KOPT-K1 (cell line): ENCODE results near the gene NR5A2.

Experiments
- H3K27ac ChIP-seq: fragments of 200-600 bp; sonication (generic); 2 replicates; pipeline ENCODE4 v1.5.1; 2016; ENCODE audit warnings: antibody characterized with exemption, mild to moderate bottlenecking, low read depth, low read length; ENCODE audit not compliant: poor library complexity, severe bottlenecking
- H3K36me3 ChIP-seq: fragments of 200-600 bp; sonication (generic); 2 replicates; pipeline ENCODE4 v1.5.1; 2017; ENCODE audit warnings: antibody characterized with exemption, mild to moderate bottlenecking, low read length, moderate library complexity; ENCODE audit not compliant: insufficient read depth
- H3K9me3 ChIP-seq: fragments of 200-600 bp; sonication (generic); 2 replicates; pipeline ENCODE4 v1.5.1; 2017; ENCODE audit warnings: antibody characterized with exemption, low read length, mild to moderate bottlenecking; ENCODE audit not compliant: insufficient read depth, poor library complexity, severe bottlenecking

Gene NR5A2

DNA sequence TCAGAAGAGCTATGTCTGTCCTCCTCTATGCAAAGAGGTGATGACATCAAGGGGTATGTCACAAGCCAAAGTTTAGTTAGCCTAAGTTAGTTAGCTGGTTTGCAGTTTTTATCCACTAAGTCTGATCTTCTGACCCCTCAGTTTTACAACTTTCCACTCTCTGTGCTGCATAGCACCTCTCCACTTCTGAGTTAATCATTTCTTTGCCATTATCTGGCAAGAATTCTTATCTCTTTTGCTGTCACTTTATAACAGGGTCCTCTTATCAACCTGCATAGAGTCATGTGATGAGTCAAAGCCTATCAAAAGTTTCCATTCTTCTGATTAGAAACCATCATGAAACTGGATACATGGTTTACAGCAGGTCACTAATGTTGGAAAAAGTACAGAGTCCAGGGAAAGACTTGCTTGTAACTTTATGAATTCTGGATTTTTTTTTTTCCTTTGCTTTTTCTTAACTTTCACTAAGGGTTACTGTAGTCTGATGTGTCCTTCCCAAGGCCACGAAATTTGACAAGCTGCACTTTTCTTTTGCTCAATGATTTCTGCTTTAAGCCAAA is at the start of gene NR5A2:
Gene NR5A2 (plus strand): TSS at position 447 of the 560 bp plus-strand sequence. CDS start 138 bp downstream, outside the sequence.
- Histone ChIP-seq H3K9me3 (peaks cover 3% of the 10 kb centered on the region), H3K36me3 (no peaks in the 10 kb centered on the region), H3K27ac (no peak within 1 kb of the TSS)

DNA sequence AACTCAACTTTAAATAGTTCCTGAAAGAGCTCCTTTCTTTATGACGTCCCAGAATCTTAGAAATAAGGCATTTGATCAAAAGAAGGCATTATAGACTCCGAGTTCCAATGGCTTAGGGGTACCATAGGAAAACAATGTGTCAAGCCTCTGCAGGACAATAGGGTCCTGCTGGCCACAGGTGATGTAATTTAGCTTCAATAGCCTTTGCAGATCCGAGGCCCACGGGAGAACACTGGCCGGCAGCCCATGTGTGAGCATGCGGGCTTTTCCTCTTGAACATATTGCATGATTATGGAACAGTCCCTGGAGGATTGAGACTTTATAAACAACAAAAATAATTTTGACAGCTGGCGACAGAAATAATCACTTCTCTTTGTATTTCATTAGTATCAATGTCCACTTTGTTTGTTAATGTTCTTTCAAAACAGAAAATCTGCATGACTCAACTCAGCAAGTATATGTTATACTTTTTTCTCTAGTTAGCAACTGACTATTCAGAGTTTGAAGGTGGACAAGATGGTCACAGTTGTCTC is 49.0 kb upstream of the NR5A2 start:
- H3K36me3 ChIP-seq: no peaks in the 10 kb centered on the region
- no peak overlapping the region for H3K27ac ChIP-seq

GRCh38 chr1:199979071-199979470 is 48.4 kb upstream of the NR5A2 start:
- Histone ChIP-seq H3K27ac (no peak overlapping the region), H3K9me3 (no peaks in the 10 kb centered on the region), H3K36me3 (no peaks in the 10 kb centered on the region)

More for the DNA sequence above, 49.0 kb upstream of the NR5A2 start:
- no peaks in the 10 kb centered on the region for H3K9me3 ChIP-seq

GRCh38 chr1:199981584-199981983 is 45.9 kb upstream of the NR5A2 start:
- no peak overlapping the region for H3K27ac ChIP-seq
- H3K36me3 ChIP-seq: no peaks in the 10 kb centered on the region
- no peaks in the 10 kb centered on the region for H3K9me3 ChIP-seq

GRCh38 chr1:199982606-199983005 is 44.9 kb upstream of the NR5A2 start:
- H3K9me3 ChIP-seq: no peaks in the 10 kb centered on the region
- no peak overlapping the region for H3K27ac ChIP-seq
- H3K36me3 ChIP-seq: no peaks in the 10 kb centered on the region

- Histone ChIP-seq H3K36me3 (no peaks in the 10 kb centered on the region), H3K27ac (no peak overlapping the region), H3K9me3 (no peaks in the 10 kb centered on the region)
Observed at GRCh38 chr1:199983531-199983930, 44.0 kb upstream of the NR5A2 start.

- H3K27ac ChIP-seq: no peak overlapping the region
- no peaks in the 10 kb centered on the region for H3K36me3 ChIP-seq
- no peaks in the 10 kb centered on the region for H3K9me3 ChIP-seq
Observed at GRCh38 chr1:199995096-199995685, 32.3 kb upstream of the NR5A2 start.

- Histone ChIP-seq H3K36me3 (no peaks in the 10 kb centered on the region), H3K9me3 (no peaks in the 10 kb centered on the region), H3K27ac (no peak overlapping the region)
Observed at GRCh38 chr1:200005165-200005564, 22.3 kb upstream of the NR5A2 start.

DNA sequence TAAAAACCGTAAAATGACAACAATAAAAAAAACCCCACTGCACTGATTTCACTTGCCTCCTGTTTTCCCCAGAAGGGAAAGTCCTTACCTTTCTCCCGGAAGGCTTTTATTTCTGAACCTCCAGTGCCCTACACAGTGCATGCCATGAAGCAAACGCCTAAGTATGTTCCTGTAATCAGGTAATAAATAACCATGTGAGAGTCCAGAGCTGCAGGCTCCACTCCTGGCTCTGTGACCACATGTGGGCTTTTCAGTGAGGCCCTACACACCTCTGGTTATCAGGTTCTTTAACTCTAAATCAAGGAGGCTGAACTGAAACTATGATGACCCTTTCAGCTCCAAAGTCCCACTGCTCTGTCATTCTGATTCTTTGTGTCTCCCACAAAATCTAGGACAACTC is 20.8 kb upstream of the NR5A2 start:
- Histone ChIP-seq H3K9me3 (no peaks in the 10 kb centered on the region), H3K27ac (no peak overlapping the region), H3K36me3 (no peaks in the 10 kb centered on the region)

- Histone ChIP-seq H3K9me3 (no peaks in the 10 kb centered on the region), H3K36me3 (no peaks in the 10 kb centered on the region), H3K27ac (no peak overlapping the region)
Observed at GRCh38 chr1:200015811-200016210, 11.7 kb upstream of the NR5A2 start.

GRCh38 chr1:200021577-200022238 is 5.8 kb upstream of the NR5A2 start:
- Histone ChIP-seq H3K27ac (no peak overlapping the region), H3K36me3 (no peaks in the 10 kb centered on the region), H3K9me3 (no peaks in the 10 kb centered on the region)

DNA sequence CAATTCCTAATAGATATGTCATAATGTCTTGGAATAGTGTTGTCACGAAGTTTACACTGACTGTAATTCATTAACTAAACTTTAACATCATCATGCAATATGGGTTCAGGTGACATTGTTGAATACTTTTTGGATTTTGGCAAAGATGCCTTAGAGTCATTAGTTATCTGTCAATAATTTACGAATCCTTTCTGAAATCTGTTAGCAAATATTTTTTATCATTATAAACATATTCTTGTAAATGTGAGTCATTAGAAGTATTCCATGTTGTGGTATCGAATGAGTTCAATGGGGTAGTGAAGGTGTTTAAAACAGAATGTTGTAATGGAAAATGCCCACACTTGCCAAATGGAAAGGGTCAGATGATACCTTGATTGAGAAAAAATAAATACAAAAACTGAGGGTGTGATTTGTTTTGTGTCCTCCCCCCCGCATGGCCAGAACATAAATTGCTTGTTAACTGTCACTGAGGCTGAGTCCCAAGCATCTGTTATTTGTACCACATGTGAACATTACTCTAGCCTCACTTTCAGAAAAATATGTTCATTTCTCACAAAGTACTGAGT is 5.2 kb upstream of the NR5A2 start:
- Histone ChIP-seq H3K36me3 (no peaks in the 10 kb centered on the region), H3K27ac (no peak overlapping the region), H3K9me3 (no peaks in the 10 kb centered on the region)

DNA sequence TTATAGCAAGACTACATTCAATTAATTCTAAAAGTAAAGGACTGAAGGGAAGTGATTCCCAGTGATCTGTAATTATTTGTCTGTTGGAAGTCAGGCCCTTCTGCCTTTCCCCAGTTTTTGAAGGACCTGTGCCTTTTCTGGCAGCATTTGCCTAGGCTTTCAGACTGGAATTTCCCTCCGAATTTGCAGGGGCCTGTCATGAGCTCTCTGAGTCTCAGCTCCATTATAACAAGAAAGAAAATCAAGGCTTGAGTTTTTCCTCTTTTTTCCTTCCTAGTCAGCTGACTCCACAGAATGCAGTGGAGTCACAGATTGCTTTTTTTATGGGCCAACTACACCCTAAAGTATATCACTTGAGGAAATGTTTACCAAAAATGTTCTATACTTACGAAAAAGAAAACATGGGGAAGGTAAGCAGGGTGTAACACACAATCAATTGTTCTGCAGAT is 1.1 kb downstream of the NR5A2 start:
- H3K27ac ChIP-seq: no peak overlapping the region
- H3K36me3 ChIP-seq: no peaks in the 10 kb centered on the region
- H3K9me3 ChIP-seq: peaks cover 3% of the 10 kb centered on the region

DNA sequence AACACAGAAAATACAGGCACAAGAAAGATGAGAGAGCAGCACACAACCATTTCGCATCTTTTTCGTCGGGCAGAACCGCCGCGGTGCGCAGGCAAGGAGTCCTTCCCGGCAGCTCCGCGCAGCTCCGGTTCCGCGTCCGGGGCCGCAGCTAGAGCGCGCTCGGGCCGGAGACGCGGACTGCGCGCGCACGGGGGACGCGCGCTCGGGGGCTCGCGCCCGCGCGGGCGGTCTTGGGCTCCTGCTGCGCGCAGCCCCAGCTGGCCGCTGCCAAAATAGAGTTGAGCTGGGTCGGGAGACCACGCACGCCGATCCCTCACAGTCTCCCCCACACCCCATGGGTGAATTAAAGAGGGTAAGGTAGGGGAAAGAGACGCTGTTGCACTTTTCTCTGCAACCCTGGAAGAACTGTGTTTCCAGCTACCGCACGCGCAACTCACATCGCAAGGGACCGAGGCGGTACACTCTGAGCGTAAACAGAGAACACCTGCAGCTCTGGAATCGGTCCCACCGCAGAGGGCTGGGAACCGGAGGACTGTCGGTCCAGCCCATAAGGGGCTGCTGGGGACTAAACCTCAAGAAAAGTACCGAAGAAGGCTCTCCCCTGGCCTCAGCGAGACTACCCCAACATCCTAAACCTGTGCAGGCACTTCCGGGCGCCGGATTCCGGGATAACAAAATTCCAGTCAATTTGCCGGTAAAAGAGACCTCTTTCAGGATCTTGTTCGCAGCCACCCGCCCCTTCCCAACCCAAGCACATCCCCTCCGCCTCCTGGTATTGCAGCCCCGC is 1.7 kb downstream of the NR5A2 start:
- Histone ChIP-seq H3K9me3 (peaks cover 3% of the 10 kb centered on the region), H3K27ac (no peak overlapping the region), H3K36me3 (no peaks in the 10 kb centered on the region)

DNA sequence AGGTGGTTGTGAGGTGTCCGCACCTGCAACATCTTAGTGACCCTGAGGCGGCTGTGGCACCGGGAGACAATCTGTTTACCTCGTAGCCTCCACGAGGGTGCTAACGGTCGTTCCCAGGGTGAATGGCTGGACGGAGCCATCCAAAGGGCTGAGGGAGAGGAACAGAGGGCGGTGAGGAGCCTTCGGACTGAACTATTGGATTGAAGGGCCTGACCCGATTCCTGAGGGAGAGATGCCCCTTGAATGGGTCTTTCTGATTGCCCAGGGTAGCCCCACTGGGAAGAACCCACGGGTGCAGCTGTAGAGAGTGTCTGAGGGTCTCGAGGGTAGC is 2.3 kb downstream of the NR5A2 start:
- H3K9me3 ChIP-seq: peaks cover 4% of the 10 kb centered on the region
- H3K27ac ChIP-seq: no peak overlapping the region
- no peaks in the 10 kb centered on the region for H3K36me3 ChIP-seq
